ENCODE results near the gene PTPRT. TPM values are rescaled to one million over a fixed set of nuclear protein-coding genes. Genes with fewer than 3 reads are reported as not detected.

Gene PTPRT
- total and polyA plus RNA-seq, 2 of the 4 experiments (the other 2 are of a cell fraction): not detected

DNA sequence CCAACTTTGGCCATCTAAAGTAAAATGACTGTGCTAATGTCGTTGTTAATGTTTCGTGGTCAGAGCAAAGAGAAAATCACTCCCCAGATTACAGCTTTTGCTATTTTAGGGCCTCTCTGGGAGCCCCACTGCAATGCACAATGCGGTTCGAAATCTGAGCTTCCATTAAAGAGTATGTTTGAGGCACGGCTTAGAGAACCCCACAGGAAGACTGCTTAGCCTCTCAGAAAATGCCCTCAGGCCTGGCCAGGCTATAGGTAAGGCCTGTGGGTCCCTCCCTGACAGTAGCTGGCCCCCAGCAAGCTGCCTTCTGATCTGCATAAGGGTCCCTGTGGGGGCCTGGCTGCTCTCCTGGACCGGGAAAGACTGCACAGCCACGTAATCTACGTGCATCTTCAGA, 274.6 kb downstream of the PTPRT start:
- intact Hi-C loops (cut with micrococcal nuclease): no loop called here
- BruUV-seq (replicated peaks): no TSS peak
- no peak overlapping the region for H2BK120ac ChIP-seq (ENCODE audit: low read depth, low read length)
- H2BK15ac ChIP-seq (ENCODE audit: low read depth, low read length): no peak overlapping the region
- no peaks in the 10 kb centered on the region for H3K79me1 ChIP-seq (ENCODE audit: low read depth in 1 of 2, low read length in 2 of 2)
- no peak overlapping the region for H3K9ac ChIP-seq (ENCODE audit: low read depth, low read length)
- H3K4ac ChIP-seq (ENCODE audit: low read depth, low read length): no peak overlapping the region
- H3K36me3 ChIP-seq (ENCODE audit: control insufficient read depth, insufficient read depth, low read length): no peaks in the 10 kb centered on the region
- 51% methylated on average over 5 of the region's 8 CpGs; no CpG with 5 or more reads in 1 of the 2 experiments for WGBS, 2 experiments (ENCODE audit: extremely low coverage in 2 of 2, insufficient read length in 1 of 2)
- dilution Hi-C loops (cut with HindIII; ENCODE audit: low sequenced_read_pairs, unreplicated experiment): no loop called here
- TF ChIP-seq SMC3 (IDR thresholded peaks at IDR 0.05; ENCODE audit: low read depth, low read length) (no peak), NFE2L2 (IDR thresholded peaks at IDR 0.05; ENCODE audit: low read depth, low read length) (no peak), CHD1 (IDR thresholded peaks at IDR 0.05; ENCODE audit: low read depth, low read length) (no peak), BHLHE40 (IDR thresholded peaks at IDR 0.05; ENCODE audit: low read depth, low read length) (no peak), CEBPB (IDR thresholded peaks at IDR 0.05; ENCODE audit: low read depth, low read length) (no peak), RAD21 (IDR thresholded peaks at IDR 0.05; ENCODE audit: low read length) (no peak), FOS (IDR thresholded peaks at IDR 0.05; ENCODE audit: low read depth, low read length) (no peak)
- TF ChIP-seq, protein P1, sequence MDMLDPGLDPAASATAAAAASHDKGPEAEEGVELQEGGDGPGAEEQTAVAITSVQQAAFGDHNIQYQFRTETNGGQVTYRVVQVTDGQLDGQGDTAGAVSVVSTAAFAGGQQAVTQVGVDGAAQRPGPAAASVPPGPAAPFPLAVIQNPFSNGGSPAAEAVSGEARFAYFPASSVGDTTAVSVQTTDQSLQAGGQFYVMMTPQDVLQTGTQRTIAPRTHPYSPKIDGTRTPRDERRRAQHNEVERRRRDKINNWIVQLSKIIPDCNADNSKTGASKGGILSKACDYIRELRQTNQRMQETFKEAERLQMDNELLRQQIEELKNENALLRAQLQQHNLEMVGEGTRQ (IDR thresholded peaks at IDR 0.05; ENCODE audit: low read depth, low read length): no peak
- H2AK9ac ChIP-seq (replicated peaks; ENCODE audit: low read depth, low read length, poor library complexity): no peak overlapping the region
- H2BK5ac ChIP-seq (ENCODE audit: low read depth, low read length, poor library complexity, severe bottlenecking): no peak overlapping the region
- no peaks in the 10 kb centered on the region for H4K20me1 ChIP-seq (ENCODE audit: insufficient read depth, low read length)
- H3K14ac ChIP-seq (replicated peaks; ENCODE audit: low read depth, low read length): no peak overlapping the region
- no peak overlapping the region for H2BK20ac ChIP-seq (ENCODE audit: low read depth, low read length)
- no peak overlapping the region for H2AK5ac ChIP-seq (ENCODE audit: low read depth, low read length)
- H3K4me3 ChIP-seq (ENCODE audit: insufficient read depth, low read depth, low read length): no peak overlapping the region
- H3K4me2 ChIP-seq (ENCODE audit: low read depth, low read length): no peak overlapping the region
- H3K23ac ChIP-seq (ENCODE audit: low read depth, low read length): no peak overlapping the region
- in situ Hi-C loops (cut with MboI; ENCODE audit: low sequenced_read_pairs): no loop called here
- no peak overlapping the region for H3K27ac ChIP-seq (ENCODE audit: insufficient read depth, low read length)
- no peak overlapping the region for H4K5ac ChIP-seq (ENCODE audit: low read depth, low read length)
- DNase-seq (no peak), ATAC-seq (ENCODE audit: low read depth) (no peak)
- ChIA-PET POLR2A (ENCODE audit: unreplicated experiment) (no interaction called here), CTCF (no interaction called here)
- H3K18ac ChIP-seq (ENCODE audit: low read depth, low read length): no peak overlapping the region
- H3K4me1 ChIP-seq (ENCODE audit: control insufficient read depth, insufficient read depth, low read length): no peaks in the 10 kb centered on the region
- no peaks in the 10 kb centered on the region for H3K27me3 ChIP-seq (ENCODE audit: control insufficient read depth, insufficient read depth, low read length)
- H3K9me3 ChIP-seq (ENCODE audit: control insufficient read depth, insufficient read depth, low read length): peaks cover 13% of the 10 kb centered on the region
- H4K91ac ChIP-seq (ENCODE audit: insufficient read depth, low read depth, low read length): no peak overlapping the region
- no peaks in the 10 kb centered on the region for H3K9me1 ChIP-seq (ENCODE audit: insufficient read depth, low read length)
- no peak overlapping the region for H2AFZ ChIP-seq (replicated peaks; ENCODE audit: low read length, poor library complexity)
- no peak overlapping the region for H4K8ac ChIP-seq (ENCODE audit: low read depth in 2 of 2, low read length in 2 of 2)
- H3K56ac ChIP-seq (ENCODE audit: extremely low read depth, insufficient read depth, low read length): no peak overlapping the region

Data from IMR-90 (cell line).